ENCODE results near the gene ODF2L. TPM values are rescaled to one million over a fixed set of nuclear protein-coding genes. Genes with fewer than 3 reads are reported as not detected.

The ODF2L gene
- total and polyA plus RNA-seq, 7 donors = 14.4 to 55.1 (median 27.8) TPM

GRCh38 chr1:86396498-86396890, 371 bp upstream of the ODF2L start:
- Histone ChIP-seq H3K27me3 (no peaks in the 10 kb centered on the region), H3K4me3 (peak overlapping the region; percentile 67 to 88 (median 78)), H3K27ac (peak overlapping the region; percentile 71 to 85 (median 78)), H3K9me3 (peaks cover 0 to under 1% (median 0%) of the 10 kb centered on the region in 4 donors), H3K36me3 (no peaks in the 10 kb centered on the region), H3K4me1 (peaks cover 0 to 25% (median 12%) of the 10 kb centered on the region in 4 donors)
- TF ChIP-seq CTCF (IDR thresholded peaks at IDR 0.05) = no peak
- TF ChIP-seq POLR2A (IDR thresholded peaks at IDR 0.05) = no peak
- no peak for TF ChIP-seq EP300 (IDR thresholded peaks at IDR 0.05)
- TF ChIP-seq POLR2AphosphoS5 (IDR thresholded peaks at IDR 0.05) = no peak
- DNase-seq = no peak
- WGBS, 2 donors = 2 to 3% methylated on average over 9 of the region's 9 CpGs
- intact Hi-C loops (cut with DNase I) = loop anchor here (5.0 to 10.0 kb wide), 3 partner anchors 106 to 516 kb away; partner anchors contain the start of genes HS2ST1, SELENOF and SH3GLB1

- Histone ChIP-seq H3K9me3 (peaks cover 0 to 2% (median 0%) of the 10 kb centered on the region in 4 donors), H3K27ac (peak overlapping the region in 1 of 4 donors; percentile 85), H3K36me3 (no peaks in the 10 kb centered on the region), H3K4me3 (no peak overlapping the region), H3K27me3 (no peaks in the 10 kb centered on the region), H3K4me1 (peaks cover 0 to 25% (median 14%) of the 10 kb centered on the region in 4 donors)
- intact Hi-C loops (cut with DNase I) = loop anchor here (10.0 kb wide), 1 partner anchor 310 kb away; the partner anchor contains the start of gene SH3GLB1
- 75 to 81% methylated on average over 2 of the region's 2 CpGs for WGBS, 2 donors
- no peak for DNase-seq
- TF ChIP-seq POLR2AphosphoS5 (IDR thresholded peaks at IDR 0.05) = no peak
- no peak for TF ChIP-seq CTCF (IDR thresholded peaks at IDR 0.05)
- TF ChIP-seq POLR2A (IDR thresholded peaks at IDR 0.05) = no peak
- TF ChIP-seq EP300 (IDR thresholded peaks at IDR 0.05) = no peak
Measured at GRCh38 chr1:86394416-86394815, 1.7 kb downstream of the ODF2L start.

GRCh38 chr1:86389307-86389706, 6.8 kb downstream of the ODF2L start:
- intact Hi-C loops (cut with DNase I) = loop anchor here (10.0 kb wide), 1 partner anchor 695 kb away; no protein-coding TSS in a partner anchor
- H3K36me3 ChIP-seq = no peaks in the 10 kb centered on the region
- H3K27ac ChIP-seq = no peak overlapping the region
- TF ChIP-seq POLR2A (IDR thresholded peaks at IDR 0.05) (no peak), EP300 (IDR thresholded peaks at IDR 0.05) (no peak), POLR2AphosphoS5 (IDR thresholded peaks at IDR 0.05) (no peak), CTCF (IDR thresholded peaks at IDR 0.05) (no peak)
- no peak for DNase-seq
- no peak overlapping the region for H3K4me3 ChIP-seq
- no peaks in the 10 kb centered on the region for H3K27me3 ChIP-seq
- H3K9me3 ChIP-seq = peaks cover 0 to 2% (median 0%) of the 10 kb centered on the region in 4 donors
- H3K4me1 ChIP-seq = peaks cover 0 to 19% (median 5%) of the 10 kb centered on the region in 4 donors

- no peak for DNase-seq
- H3K9me3 ChIP-seq = peaks cover 0 to 2% (median 0%) of the 10 kb centered on the region in 4 donors
- no peaks in the 10 kb centered on the region for H3K36me3 ChIP-seq
- intact Hi-C loops (cut with DNase I) = loop anchor here (10.0 kb wide), 1 partner anchor 696 kb away; no protein-coding TSS in a partner anchor
- no peaks in the 10 kb centered on the region for H3K27me3 ChIP-seq
- peaks cover 0 to 14% (median 5%) of the 10 kb centered on the region in 4 donors for H3K4me1 ChIP-seq
- TF ChIP-seq CTCF (IDR thresholded peaks at IDR 0.05) (no peak), POLR2AphosphoS5 (IDR thresholded peaks at IDR 0.05) (no peak), EP300 (IDR thresholded peaks at IDR 0.05) (no peak), POLR2A (IDR thresholded peaks at IDR 0.05) (no peak)
- H3K27ac ChIP-seq = no peak overlapping the region
- H3K4me3 ChIP-seq = no peak overlapping the region
Measured at GRCh38 chr1:86388777-86389176, 7.3 kb downstream of the ODF2L start.
